ENCODE measurements around the gene GPC1.
"Not testable (repeated sequence)": the region's sequence is repeated elsewhere in the genome, so short reads cannot be mapped to it uniquely, and the experiment has no call there.

Gene GPC1

DNA sequence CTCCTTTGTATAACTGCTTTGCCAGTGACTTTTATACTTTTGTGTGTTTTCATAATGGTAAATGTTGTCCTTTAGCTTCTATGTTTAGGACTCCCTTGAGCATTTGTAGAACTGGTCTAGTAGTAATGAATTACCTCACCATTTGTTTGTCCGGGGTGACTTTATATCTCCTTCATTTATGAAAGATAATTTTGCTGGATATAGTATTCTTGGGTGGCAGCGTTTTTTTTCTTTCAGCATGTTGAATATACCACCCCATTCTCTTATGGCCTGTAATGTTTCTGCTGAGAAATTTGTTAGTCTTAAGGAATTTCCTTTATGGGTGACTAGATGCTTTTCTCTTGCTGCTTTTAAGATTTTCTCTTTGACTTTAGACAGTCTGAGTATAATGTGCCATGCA is 56.0 kb downstream of the GPC1 start:
- TF ChIP-seq ZFX (IDR thresholded peaks at IDR 0.05): no peak
- TF ChIP-seq, protein P1, sequence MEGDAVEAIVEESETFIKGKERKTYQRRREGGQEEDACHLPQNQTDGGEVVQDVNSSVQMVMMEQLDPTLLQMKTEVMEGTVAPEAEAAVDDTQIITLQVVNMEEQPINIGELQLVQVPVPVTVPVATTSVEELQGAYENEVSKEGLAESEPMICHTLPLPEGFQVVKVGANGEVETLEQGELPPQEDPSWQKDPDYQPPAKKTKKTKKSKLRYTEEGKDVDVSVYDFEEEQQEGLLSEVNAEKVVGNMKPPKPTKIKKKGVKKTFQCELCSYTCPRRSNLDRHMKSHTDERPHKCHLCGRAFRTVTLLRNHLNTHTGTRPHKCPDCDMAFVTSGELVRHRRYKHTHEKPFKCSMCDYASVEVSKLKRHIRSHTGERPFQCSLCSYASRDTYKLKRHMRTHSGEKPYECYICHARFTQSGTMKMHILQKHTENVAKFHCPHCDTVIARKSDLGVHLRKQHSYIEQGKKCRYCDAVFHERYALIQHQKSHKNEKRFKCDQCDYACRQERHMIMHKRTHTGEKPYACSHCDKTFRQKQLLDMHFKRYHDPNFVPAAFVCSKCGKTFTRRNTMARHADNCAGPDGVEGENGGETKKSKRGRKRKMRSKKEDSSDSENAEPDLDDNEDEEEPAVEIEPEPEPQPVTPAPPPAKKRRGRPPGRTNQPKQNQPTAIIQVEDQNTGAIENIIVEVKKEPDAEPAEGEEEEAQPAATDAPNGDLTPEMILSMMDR (conservative IDR thresholded peaks at IDR 0.05): no peak
- no peak overlapping the region for H3K27ac ChIP-seq

DNA sequence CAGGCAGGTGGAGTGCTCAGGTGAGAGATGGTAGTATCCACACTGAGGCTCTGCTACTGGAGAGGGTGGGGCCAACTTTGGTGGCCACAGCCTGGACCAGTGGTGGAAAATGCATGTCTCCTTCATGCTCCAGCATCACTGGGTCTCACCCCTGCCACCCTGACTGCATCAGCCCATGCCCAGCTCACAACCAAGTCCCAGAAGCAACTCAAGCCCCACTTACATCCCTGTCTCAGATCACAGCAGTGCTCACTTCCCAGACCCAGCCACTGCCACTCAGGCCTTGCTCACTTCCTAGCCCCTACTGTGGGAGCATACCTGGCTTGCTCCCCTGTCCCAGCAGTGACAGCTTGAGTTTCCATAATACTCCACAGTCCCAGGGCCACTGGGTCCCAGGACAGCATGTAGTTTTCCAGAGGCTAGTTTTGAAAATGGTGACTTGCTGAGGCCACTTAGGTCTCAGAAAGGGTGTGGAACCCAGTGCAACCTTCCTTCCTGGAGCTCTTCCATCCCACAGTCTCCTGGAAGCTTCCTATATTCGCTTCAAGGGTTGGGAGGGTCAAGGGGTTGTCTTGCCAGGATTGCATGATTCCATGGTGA is 58.8 kb downstream of the GPC1 start:
- H3K27ac ChIP-seq: no peak overlapping the region

DNA sequence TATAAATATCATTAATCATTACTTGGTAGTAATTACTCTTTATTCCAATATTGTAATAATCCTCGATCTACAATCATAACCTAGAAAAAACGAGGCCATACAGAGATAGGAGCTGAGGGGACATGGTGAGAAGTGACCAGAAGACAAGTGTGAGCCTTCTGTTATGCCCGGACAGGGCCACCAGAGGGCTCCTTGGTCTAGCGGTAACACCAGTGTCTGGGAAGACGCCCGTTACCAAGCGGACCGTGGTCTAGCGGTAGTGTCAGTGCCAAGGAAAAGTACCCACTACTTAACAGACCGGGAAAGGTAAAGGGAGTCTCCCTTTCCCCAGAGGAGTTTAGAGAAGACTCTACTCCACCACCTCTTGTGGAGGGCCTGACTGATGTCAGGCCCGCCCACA is 59.5 kb downstream of the GPC1 start:
- H3K27ac ChIP-seq: not testable (repeated sequence)
- TF ChIP-seq, protein P1 (conservative IDR thresholded peaks at IDR 0.05): peak; percentile 37

More for the DNA sequence above, 58.8 kb downstream of the GPC1 start:
- TF ChIP-seq, protein P1 (conservative IDR thresholded peaks at IDR 0.05): no peak
- TF ChIP-seq ZFX (IDR thresholded peaks at IDR 0.05): no peak

DNA sequence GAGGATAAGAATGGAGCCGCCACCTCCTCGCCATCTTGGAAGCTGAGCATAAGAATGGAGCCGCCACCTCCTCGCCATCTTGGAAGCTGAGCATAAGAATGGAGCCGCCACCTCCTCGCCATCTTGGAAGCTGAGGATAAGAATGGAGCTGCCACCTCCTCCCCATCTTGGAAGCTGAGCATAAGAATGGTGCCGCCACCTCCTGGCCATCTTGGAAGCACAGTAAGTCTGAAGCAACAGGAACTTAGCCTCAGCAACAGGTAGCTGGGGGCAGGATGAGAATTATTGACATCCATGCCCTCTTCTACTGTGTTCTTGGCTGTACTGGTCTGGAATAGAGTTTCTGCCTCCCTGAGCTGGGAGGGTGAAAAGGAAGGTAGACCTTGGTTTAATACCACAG is 61.6 kb downstream of the GPC1 start:
- H3K27ac ChIP-seq: not testable (repeated sequence)

DNA sequence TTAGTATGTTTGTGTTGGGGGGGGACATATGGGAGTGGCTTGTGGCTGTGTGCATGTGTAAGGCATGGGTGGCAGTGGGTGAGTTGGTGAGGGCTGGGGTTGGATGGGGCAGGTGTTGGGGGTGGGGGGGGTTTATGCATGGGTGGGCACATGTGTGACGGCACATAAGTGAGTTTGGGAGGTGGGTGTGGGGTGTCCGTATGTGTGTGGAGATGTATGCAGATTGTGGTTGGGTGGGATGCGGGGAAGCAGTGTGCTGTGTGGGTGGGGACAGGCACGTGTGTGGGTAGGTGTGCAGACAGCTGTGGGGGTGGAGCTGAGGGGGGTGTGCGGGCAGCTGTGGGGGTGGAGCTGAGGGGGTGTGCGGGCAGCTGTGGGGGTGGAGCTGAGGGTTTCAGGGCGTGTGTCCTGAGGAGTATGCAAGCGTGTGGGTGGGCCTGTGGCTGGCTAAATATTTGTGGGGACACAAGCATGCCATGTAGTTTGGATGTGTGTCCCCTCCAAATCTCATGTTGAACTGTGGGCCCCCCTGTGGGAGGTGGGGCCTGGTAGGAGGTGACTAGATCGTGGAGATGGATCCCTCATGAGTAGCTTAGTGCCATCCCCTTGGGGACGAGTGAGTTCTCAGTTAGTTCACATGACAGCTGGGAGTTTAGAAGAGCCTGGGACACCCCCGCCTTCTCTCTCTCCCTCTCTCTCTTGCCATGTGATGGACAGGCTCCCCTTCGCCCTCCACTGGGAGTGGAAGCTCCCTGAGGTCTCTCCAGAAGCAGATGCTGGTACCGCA is 62.9 kb downstream of the GPC1 start:
- TF ChIP-seq, protein P1 (conservative IDR thresholded peaks at IDR 0.05): no peak
- TF ChIP-seq ZFX (IDR thresholded peaks at IDR 0.05): no peak
- no peak overlapping the region for H3K27ac ChIP-seq

DNA sequence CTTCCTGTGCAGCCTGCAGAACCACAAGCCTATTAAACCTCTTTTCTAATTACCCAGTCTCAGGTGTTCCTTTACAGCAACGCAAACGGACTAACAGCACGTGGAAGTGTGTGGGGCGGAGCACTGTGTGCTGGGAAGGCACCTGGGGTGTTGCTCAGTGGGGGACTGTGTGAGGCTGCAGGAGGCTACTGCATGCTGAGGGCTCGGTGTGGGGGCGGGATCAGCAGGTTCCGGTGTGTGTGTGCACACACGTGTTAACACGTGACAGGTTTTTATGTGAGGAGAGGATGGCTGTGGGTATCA is 63.4 kb downstream of the GPC1 start:
- no peak overlapping the region for H3K27ac ChIP-seq
- TF ChIP-seq, protein P1 (conservative IDR thresholded peaks at IDR 0.05): no peak
- no peak for TF ChIP-seq ZFX (IDR thresholded peaks at IDR 0.05)

DNA sequence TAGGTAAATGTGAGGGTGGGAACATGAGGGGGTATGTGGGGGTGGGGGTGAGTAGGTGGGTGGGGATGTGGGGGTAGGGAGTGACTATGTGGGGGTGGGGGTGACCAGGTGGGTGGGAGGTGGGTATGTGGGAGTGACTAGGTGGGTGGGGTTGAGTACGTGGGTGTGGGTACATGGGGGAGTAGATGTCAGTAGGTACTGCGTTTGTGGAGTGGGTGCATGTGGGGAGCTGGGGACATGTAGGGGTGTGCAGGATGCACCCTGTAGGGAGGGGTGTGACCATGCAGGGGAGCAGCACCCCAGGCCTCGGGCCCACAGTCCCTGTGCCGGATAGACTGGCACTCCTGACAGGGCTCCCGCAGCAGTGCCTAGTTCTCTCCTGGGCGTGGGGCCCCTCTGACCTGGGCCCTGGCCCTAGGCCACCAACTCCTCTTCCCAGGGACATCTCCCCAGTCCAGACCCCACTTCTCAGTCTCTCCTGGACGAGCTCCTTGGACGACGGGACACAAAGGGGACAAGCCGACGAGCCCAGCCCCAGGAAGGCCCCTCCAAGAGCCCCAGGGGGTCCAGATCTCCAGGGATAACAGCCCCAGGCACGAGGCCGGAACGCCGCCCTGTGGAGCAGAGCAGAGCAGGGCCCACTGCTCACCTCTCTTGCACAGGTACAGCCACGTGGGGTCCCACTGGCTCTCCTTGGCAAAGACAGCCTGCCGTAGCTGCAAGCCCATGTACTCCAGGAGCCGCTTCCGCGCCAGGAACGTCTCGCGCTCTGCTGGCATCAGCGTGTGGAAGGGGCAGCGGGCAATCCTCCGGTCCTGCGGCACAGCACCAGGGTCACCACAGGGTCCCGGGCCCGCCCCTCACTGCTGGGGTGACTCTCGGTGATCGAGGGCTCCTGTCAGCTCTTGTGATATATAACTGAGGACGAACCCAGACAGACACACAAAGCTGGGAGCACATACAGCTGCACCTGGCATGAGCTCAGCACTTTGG is 64.1 kb downstream of the GPC1 start:
- no peak for TF ChIP-seq ZFX (IDR thresholded peaks at IDR 0.05)
- TF ChIP-seq, protein P1 (conservative IDR thresholded peaks at IDR 0.05): no peak
- H3K27ac ChIP-seq: no peak overlapping the region

Data from C4-2B (cell line).